GM21529 (cell line): ENCODE results near the gene KRTAP21-3.
"Not testable (repeated sequence)": the region's sequence is repeated elsewhere in the genome, so short reads cannot be mapped to it uniquely, and the experiment has no call there.

Experiments used
- ATAC-seq: cut with Tn5 transposase; IDR thresholded peaks from one replicate; pipeline ENCODE4 v1.9.1; 2021; ENCODE audit not compliant: unreplicated experiment

Gene KRTAP21-3

GRCh38 chr21:30718239-30718909, at the start of gene KRTAP21-3:
TSS of gene KRTAP21-3 (minus strand) at chr21:30718777. CDS start at chr21:30718759, 18 bp downstream.
- no peak for ATAC-seq

- no peak for ATAC-seq
These were observed 42.2 kb upstream of the KRTAP21-3 start for GRCh38 chr21:30760776-30761175.

- no peak for ATAC-seq
These were observed 39.7 kb upstream of the KRTAP21-3 start for GRCh38 chr21:30758306-30758705.

GRCh38 chr21:30755328-30755727, 36.8 kb upstream of the KRTAP21-3 start, which contains the start of gene KRTAP21-1:
TSS of gene KRTAP21-1 (minus strand) at chr21:30755428. CDS start at chr21:30755378, 50 bp downstream.
- ATAC-seq = not testable (repeated sequence)

GRCh38 chr21:30747159-30747558, 28.6 kb upstream of the KRTAP21-3 start, which contains the start of gene KRTAP21-2:
TSS of gene KRTAP21-2 (minus strand) at chr21:30747259. CDS start at chr21:30747202, 57 bp downstream.
- no peak for ATAC-seq

GRCh38 chr21:30740462-30740861, 21.9 kb upstream of the KRTAP21-3 start:
- ATAC-seq = no peak

- no peak for ATAC-seq
These were observed 14.4 kb upstream of the KRTAP21-3 start for GRCh38 chr21:30733026-30733425.

GRCh38 chr21:30726726-30727125, 8.1 kb upstream of the KRTAP21-3 start:
- ATAC-seq = no peak

GRCh38 chr21:30719401-30719800, 824 bp upstream of the KRTAP21-3 start:
- no peak for ATAC-seq

- ATAC-seq = no peak
These were observed 1.5 kb downstream of the KRTAP21-3 start for GRCh38 chr21:30717105-30717504.

- no peak for ATAC-seq
These were observed 3.6 kb downstream of the KRTAP21-3 start for GRCh38 chr21:30714946-30715345.

- no peak for ATAC-seq
These were observed 4.1 kb downstream of the KRTAP21-3 start for GRCh38 chr21:30714456-30714855.

- ATAC-seq = no peak
These were observed 4.8 kb downstream of the KRTAP21-3 start for GRCh38 chr21:30713766-30714165.

GRCh38 chr21:30710499-30710898, 8.1 kb downstream of the KRTAP21-3 start:
- ATAC-seq = no peak

- ATAC-seq = no peak
These were observed 11.2 kb downstream of the KRTAP21-3 start for GRCh38 chr21:30707409-30707808.

GRCh38 chr21:30695956-30696355, 22.6 kb downstream of the KRTAP21-3 start:
- no peak for ATAC-seq

- ATAC-seq = no peak
These were observed 28.8 kb downstream of the KRTAP21-3 start for GRCh38 chr21:30689822-30690221.

GRCh38 chr21:30684506-30684905, 34.1 kb downstream of the KRTAP21-3 start:
- ATAC-seq = no peak

GRCh38 chr21:30680586-30680985, 38.0 kb downstream of the KRTAP21-3 start:
- no peak for ATAC-seq

GRCh38 chr21:30676737-30677136, 41.8 kb downstream of the KRTAP21-3 start:
- ATAC-seq = no peak

GRCh38 chr21:30674312-30674711, 44.3 kb downstream of the KRTAP21-3 start:
- no peak for ATAC-seq

GRCh38 chr21:30672985-30673650, 45.5 kb downstream of the KRTAP21-3 start:
- no peak for ATAC-seq
